Trophoblast cell (in vitro differentiated cells and primary cell): ENCODE measurements around the gene COL4A6.

ENCODE experiments used
- DNase-seq, 2 donors: peaks; one replicate each; pipeline ENCODE4 v3.0.0-alpha.2; 2016
- H2AFZ ChIP-seq: 2 replicates; pipeline ENCODE4 v1.6.1; 2013; ENCODE audit warnings: low read length, moderate library complexity, mild to moderate bottlenecking; ENCODE audit not compliant: insufficient read depth, poor library complexity
- H2AK5ac ChIP-seq: 2 replicates; pipeline ENCODE4 v1.6.1; 2013; ENCODE audit warnings: mild to moderate bottlenecking, low read length
- H2BK120ac ChIP-seq: 2 replicates; pipeline ENCODE4 v1.6.1; 2013; ENCODE audit warnings: low read length, mild to moderate bottlenecking, moderate library complexity; ENCODE audit not compliant: insufficient read depth, poor library complexity
- H2BK12ac ChIP-seq: 2 replicates; pipeline ENCODE4 v1.6.1; 2013; ENCODE audit warnings: mild to moderate bottlenecking, low read length, moderate library complexity
- H2BK5ac ChIP-seq: 2 replicates; pipeline ENCODE4 v1.6.1; 2013; ENCODE audit warnings: low read length, low read depth, moderate library complexity, mild to moderate bottlenecking; ENCODE audit not compliant: poor library complexity
- H3K14ac ChIP-seq: 2 replicates; pipeline ENCODE4 v1.6.1; 2013; ENCODE audit warnings: mild to moderate bottlenecking, low read length
- H3K18ac ChIP-seq: 2 replicates; pipeline ENCODE4 v1.6.1; 2013; ENCODE audit warnings: mild to moderate bottlenecking, low read length
- H3K23ac ChIP-seq: 2 replicates; pipeline ENCODE4 v1.6.1; 2013; ENCODE audit warnings: low read length
- H3K27ac ChIP-seq: 2 replicates; pipeline ENCODE4 v1.5.1; 2013; ENCODE audit warnings: low read depth, mild to moderate bottlenecking, inconsistent platforms, low read length, moderate library complexity
- H3K27me3 ChIP-seq: 2 replicates; pipeline ENCODE4 v1.6.1; 2013; ENCODE audit warnings: inconsistent platforms, mild to moderate bottlenecking, low read length, moderate library complexity; ENCODE audit not compliant: insufficient read depth
- H3K36me3 ChIP-seq, 2 experiments: 1 replicate in 1 of 2; 2 replicates in 1 of 2; pipeline ENCODE4 v1.6.1; 2013; ENCODE audit warnings: low read length in 2 of 2, mild to moderate bottlenecking in 2 of 2, moderate library complexity in 1 of 2; ENCODE audit not compliant: insufficient read depth in 2 of 2, control insufficient read depth in 1 of 2
- H3K4ac ChIP-seq: 2 replicates; pipeline ENCODE4 v1.6.1; 2013; ENCODE audit warnings: low read depth, mild to moderate bottlenecking, low read length, moderate library complexity
- H3K4me1 ChIP-seq, 2 experiments: 1 replicate in 1 of 2; 2 replicates in 1 of 2; pipeline ENCODE4 v1.6.1; 2013; ENCODE audit warnings: low read length in 2 of 2, mild to moderate bottlenecking in 2 of 2, moderate library complexity in 1 of 2; ENCODE audit not compliant: insufficient read depth in 2 of 2, control insufficient read depth in 1 of 2
- H3K4me2 ChIP-seq: 2 replicates; pipeline ENCODE4 v1.6.1; 2013; ENCODE audit warnings: inconsistent platforms, mild to moderate bottlenecking, low read length, moderate library complexity
- H3K4me3 ChIP-seq: 2 replicates; pipeline ENCODE4 v1.5.1; 2013; ENCODE audit warnings: mild to moderate bottlenecking, low read depth, low read length, inconsistent platforms
- H3K79me1 ChIP-seq: one replicate; pipeline ENCODE4 v1.6.1; 2013; ENCODE audit warnings: low read length
- H3K79me2 ChIP-seq: 2 replicates; pipeline ENCODE4 v1.6.1; 2013; ENCODE audit warnings: low read length, mild to moderate bottlenecking; ENCODE audit not compliant: control insufficient read depth, insufficient read depth, poor library complexity
- H3K9ac ChIP-seq: 2 replicates; pipeline ENCODE4 v1.6.1; 2013; ENCODE audit warnings: mild to moderate bottlenecking, low read length
- H3K9me3 ChIP-seq: 2 replicates; pipeline ENCODE4 v1.6.1; 2013; ENCODE audit warnings: low read depth, mild to moderate bottlenecking, control low read depth, inconsistent platforms, low read length; ENCODE audit not compliant: insufficient read depth
- H4K12ac ChIP-seq: 2 replicates; pipeline ENCODE4 v1.6.1; 2013; ENCODE audit warnings: low read depth, mild to moderate bottlenecking, low read length, moderate library complexity
- H4K8ac ChIP-seq: 2 replicates; pipeline ENCODE4 v1.6.1; 2013; ENCODE audit warnings: low read depth, mild to moderate bottlenecking, low read length, moderate library complexity
- H4K91ac ChIP-seq: one replicate; pipeline ENCODE4 v1.6.1; 2013; ENCODE audit warnings: low read depth, mild to moderate bottlenecking, low read length, moderate library complexity
- WGBS: extraction: QIAGEN DNeasy Blood & Tissue Kit; methylation state at CpG from one replicate; pipeline ENCODE4 v1.1.7; 2013; ENCODE audit warnings: missing lambda C conversion rate; ENCODE audit not compliant: insufficient read length, insufficient coverage; ENCODE audit errors: extremely low coverage; 5-methylcytosine and 5-hydroxymethylcytosine counted together

Gene COL4A6

DNA sequence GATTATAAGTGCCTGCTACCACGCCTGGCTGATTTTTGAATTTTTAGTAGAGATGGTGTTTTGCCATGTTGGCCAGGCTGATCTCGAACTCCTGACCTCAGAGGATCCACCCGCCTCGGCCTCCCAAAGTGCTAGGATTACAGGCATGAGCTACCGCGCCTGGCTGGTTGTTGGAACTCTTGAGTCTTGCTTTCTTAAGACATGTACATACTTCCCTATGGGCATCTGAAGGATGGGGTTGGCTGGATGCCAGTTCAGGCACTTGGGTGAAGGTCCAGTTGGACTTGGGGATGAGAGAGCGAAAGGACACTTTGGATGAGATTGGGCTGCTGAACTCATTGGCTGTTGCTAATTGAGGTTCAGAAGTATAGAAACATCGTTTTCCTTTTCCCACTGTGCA, 306.2 kb downstream of the COL4A6 start:
- Histone ChIP-seq H3K14ac (no peak overlapping the region), H4K91ac (no peak overlapping the region), H3K79me1 (no peaks in the 10 kb centered on the region), H4K8ac (no peak overlapping the region), H2BK5ac (no peak overlapping the region), H3K9me3 (no peaks in the 10 kb centered on the region), H3K4me3 (no peak overlapping the region), H3K79me2 (no peaks in the 10 kb centered on the region), H2BK12ac (no peak overlapping the region), H2AK5ac (no peak overlapping the region), H3K27ac (no peak overlapping the region), H2AFZ (no peak overlapping the region), H3K23ac (no peak overlapping the region), H4K12ac (no peak overlapping the region), H3K36me3 (peaks cover 0 to 2% of the 10 kb centered on the region in 2 experiments), H3K9ac (no peak overlapping the region), H3K18ac (no peak overlapping the region), H3K4me1 (no peaks in the 10 kb centered on the region), H3K4ac (no peak overlapping the region), H3K27me3 (no peaks in the 10 kb centered on the region), H3K4me2 (no peak overlapping the region), H2BK120ac (no peak overlapping the region)
- WGBS = no CpG with 5 or more reads among the region's 8 CpGs
- no peak for DNase-seq

DNA sequence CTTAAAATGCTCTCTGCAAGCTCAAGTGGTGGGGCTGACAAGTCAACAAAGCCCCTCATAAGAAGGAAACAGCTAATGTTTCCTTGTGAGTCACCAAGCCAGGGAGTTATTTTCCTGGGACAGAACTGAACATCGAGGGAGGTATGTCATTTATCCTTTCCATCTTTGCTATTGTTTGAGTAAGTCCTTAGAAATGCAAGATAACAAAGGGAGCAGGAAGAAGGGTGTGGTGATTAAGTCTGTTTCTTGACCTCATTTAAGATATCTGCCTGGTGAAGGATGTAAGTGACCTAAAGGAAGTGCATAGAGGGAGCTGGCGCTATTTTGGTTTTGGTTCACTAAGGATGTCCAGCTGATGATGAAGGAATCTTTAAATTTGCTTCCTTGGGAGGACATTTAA, 306.8 kb downstream of the COL4A6 start:
- Histone ChIP-seq H2AK5ac (no peak overlapping the region), H2AFZ (no peak overlapping the region), H4K12ac (no peak overlapping the region), H3K14ac (no peak overlapping the region), H3K4me3 (no peak overlapping the region), H2BK120ac (no peak overlapping the region), H3K4me1 (no peaks in the 10 kb centered on the region), H3K4ac (no peak overlapping the region), H3K4me2 (no peak overlapping the region), H4K91ac (no peak overlapping the region), H2BK5ac (no peak overlapping the region), H3K79me1 (no peaks in the 10 kb centered on the region), H3K27ac (no peak overlapping the region), H3K36me3 (peaks cover 0 to 2% of the 10 kb centered on the region in 2 experiments), H4K8ac (no peak overlapping the region), H3K9me3 (no peaks in the 10 kb centered on the region), H3K23ac (no peak overlapping the region), H3K79me2 (no peaks in the 10 kb centered on the region), H3K9ac (no peak overlapping the region), H3K18ac (no peak overlapping the region), H3K27me3 (no peaks in the 10 kb centered on the region), H2BK12ac (no peak overlapping the region)
- DNase-seq = peak; percentile 8 to 64
- no CpG with 5 or more reads among the region's 2 CpGs for WGBS

DNA sequence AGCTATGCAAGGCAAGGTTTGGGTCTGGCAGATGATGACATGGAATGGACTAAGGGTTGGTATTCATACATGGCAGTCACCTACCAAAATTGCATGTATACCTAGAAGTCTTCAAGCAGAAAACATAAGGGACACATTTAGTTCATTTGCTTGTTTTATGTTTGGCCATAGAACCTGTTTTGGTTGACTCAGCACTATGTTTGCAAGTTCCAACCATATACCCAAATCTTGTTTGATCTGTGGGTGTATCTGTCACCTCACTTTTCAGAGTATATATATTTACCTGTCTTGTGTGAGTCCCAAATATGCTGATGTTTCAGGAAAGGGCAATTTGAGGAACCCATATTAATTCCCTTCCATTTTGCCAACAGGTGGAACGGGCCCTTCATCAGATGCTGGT, 307.3 kb downstream of the COL4A6 start:
- Histone ChIP-seq H3K14ac (no peak overlapping the region), H4K8ac (no peak overlapping the region), H3K4ac (no peak overlapping the region), H2AFZ (no peak overlapping the region), H3K27ac (no peak overlapping the region), H3K4me3 (no peak overlapping the region), H3K9me3 (no peaks in the 10 kb centered on the region), H3K79me2 (no peaks in the 10 kb centered on the region), H3K36me3 (peaks cover 0 to 2% of the 10 kb centered on the region in 2 experiments), H2BK120ac (no peak overlapping the region), H3K23ac (no peak overlapping the region), H3K4me1 (no peaks in the 10 kb centered on the region), H3K79me1 (no peaks in the 10 kb centered on the region), H3K9ac (no peak overlapping the region), H4K91ac (no peak overlapping the region), H2BK12ac (no peak overlapping the region), H4K12ac (no peak overlapping the region), H3K4me2 (no peak overlapping the region), H3K18ac (no peak overlapping the region), H2BK5ac (no peak overlapping the region), H2AK5ac (no peak overlapping the region), H3K27me3 (no peaks in the 10 kb centered on the region)
- no CpG with 5 or more reads among the region's 1 CpG for WGBS
- no peak for DNase-seq

- Histone ChIP-seq H4K12ac (no peak overlapping the region), H3K9ac (no peak overlapping the region), H2AK5ac (no peak overlapping the region), H3K36me3 (no peaks in the 10 kb centered on the region), H3K27ac (no peak overlapping the region), H3K18ac (no peak overlapping the region), H3K9me3 (no peaks in the 10 kb centered on the region), H3K79me2 (no peaks in the 10 kb centered on the region), H3K4ac (no peak overlapping the region), H3K14ac (no peak overlapping the region), H2BK5ac (no peak overlapping the region), H3K4me1 (peaks cover 0 to 4% of the 10 kb centered on the region in 2 experiments), H3K4me2 (no peak overlapping the region), H3K4me3 (no peak overlapping the region), H2AFZ (no peak overlapping the region), H3K79me1 (no peaks in the 10 kb centered on the region), H4K91ac (no peak overlapping the region), H3K27me3 (no peaks in the 10 kb centered on the region), H4K8ac (no peak overlapping the region), H2BK120ac (no peak overlapping the region), H2BK12ac (no peak overlapping the region), H3K23ac (no peak overlapping the region)
- no peak for DNase-seq
- WGBS = no CpG with 5 or more reads among the region's 4 CpGs
Observed at GRCh38 chrX:108127152-108127551, 311.1 kb downstream of the COL4A6 start.
